ENCODE results near the gene DCTD.

Gene DCTD

GRCh38 chr4:182872886-182873285, 44.3 kb downstream of the DCTD start:
- no peak for DNase-seq (ENCODE audit: low spot score)

- no peak for DNase-seq (ENCODE audit: low spot score)
Measured at GRCh38 chr4:182871616-182872015, 45.6 kb downstream of the DCTD start.

- no peak for DNase-seq (ENCODE audit: low spot score)
Measured at GRCh38 chr4:182869697-182870096, 47.5 kb downstream of the DCTD start.

- DNase-seq (ENCODE audit: low spot score) = no peak
Measured at GRCh38 chr4:182866746-182867145, 50.4 kb downstream of the DCTD start.

GRCh38 chr4:182863501-182863900, 53.7 kb downstream of the DCTD start:
- no peak for DNase-seq (ENCODE audit: low spot score)

- DNase-seq (ENCODE audit: low spot score) = no peak
Measured at GRCh38 chr4:182862921-182863320, 54.3 kb downstream of the DCTD start.

GRCh38 chr4:182862141-182862875, 54.9 kb downstream of the DCTD start:
- no peak for DNase-seq (ENCODE audit: low spot score)

- DNase-seq (ENCODE audit: low spot score) = no peak
Measured at GRCh38 chr4:182861346-182861745, 55.8 kb downstream of the DCTD start.

- no peak for DNase-seq (ENCODE audit: low spot score)
Measured at GRCh38 chr4:182859730-182860129, 57.5 kb downstream of the DCTD start.

GRCh38 chr4:182858711-182859110, 58.5 kb downstream of the DCTD start:
- DNase-seq (ENCODE audit: low spot score) = no peak

GRCh38 chr4:182856862-182857261, 60.3 kb downstream of the DCTD start:
- no peak for DNase-seq (ENCODE audit: low spot score)

- no peak for DNase-seq (ENCODE audit: low spot score)
Measured at GRCh38 chr4:182855877-182856276, 61.3 kb downstream of the DCTD start.

- no peak for DNase-seq (ENCODE audit: low spot score)
Measured at GRCh38 chr4:182855312-182855711, 61.9 kb downstream of the DCTD start.

GRCh38 chr4:182854466-182854865, 62.7 kb downstream of the DCTD start:
- DNase-seq (ENCODE audit: low spot score) = no peak

- DNase-seq (ENCODE audit: low spot score) = no peak
Measured at GRCh38 chr4:182853731-182854330, 63.4 kb downstream of the DCTD start.

GRCh38 chr4:182848685-182849084, 68.5 kb downstream of the DCTD start:
- DNase-seq (ENCODE audit: low spot score) = no peak

GRCh38 chr4:182847576-182848450, 69.4 kb downstream of the DCTD start:
- DNase-seq (ENCODE audit: low spot score) = no peak

- no peak for DNase-seq (ENCODE audit: low spot score)
Measured at GRCh38 chr4:182846036-182846435, 71.2 kb downstream of the DCTD start.

- DNase-seq (ENCODE audit: low spot score) = no peak
Measured at GRCh38 chr4:182845618-182846017, 71.6 kb downstream of the DCTD start.

GRCh38 chr4:182843808-182844325, 73.3 kb downstream of the DCTD start:
- no peak for DNase-seq (ENCODE audit: low spot score)

- DNase-seq (ENCODE audit: low spot score) = no peak
Measured at GRCh38 chr4:182842759-182843390, 74.3 kb downstream of the DCTD start.

GRCh38 chr4:182842104-182842600, 75.0 kb downstream of the DCTD start:
- DNase-seq (ENCODE audit: low spot score) = no peak
